GM19238 (cell line): ENCODE data around the gene HTR2A.

Experiments used
- DNase-seq: peaks from one replicate; pipeline ENCODE4 v3.0.0; 2011; ENCODE audit warnings: low spot score; ENCODE audit not compliant: insufficient read length

The HTR2A gene

GRCh38 chr13:46871557-46871956 is 25.3 kb downstream of the HTR2A start:
- DNase-seq, result no peak

GRCh38 chr13:46868091-46868490 is 28.8 kb downstream of the HTR2A start:
- DNase-seq, result no peak

GRCh38 chr13:46866150-46866549 is 30.7 kb downstream of the HTR2A start:
- no peak for DNase-seq

- DNase-seq, result no peak
These were observed 31.9 kb downstream of the HTR2A start for GRCh38 chr13:46864941-46865340.

- no peak for DNase-seq
These were observed 34.9 kb downstream of the HTR2A start for GRCh38 chr13:46861959-46862358.

GRCh38 chr13:46860722-46861121 is 36.1 kb downstream of the HTR2A start:
- DNase-seq, result no peak

- no peak for DNase-seq
These were observed 38.1 kb downstream of the HTR2A start for GRCh38 chr13:46858776-46859175.

- DNase-seq, result no peak
These were observed 38.7 kb downstream of the HTR2A start for GRCh38 chr13:46858163-46858562.

- DNase-seq, result no peak
These were observed 41.2 kb downstream of the HTR2A start for GRCh38 chr13:46855664-46856063.

GRCh38 chr13:46855166-46855565 is 41.7 kb downstream of the HTR2A start:
- no peak for DNase-seq

- DNase-seq, result no peak
These were observed 44.7 kb downstream of the HTR2A start for GRCh38 chr13:46852168-46852567.

- DNase-seq, result no peak
These were observed 46.6 kb downstream of the HTR2A start for GRCh38 chr13:46850214-46850613.

GRCh38 chr13:46846726-46847125 is 50.1 kb downstream of the HTR2A start:
- no peak for DNase-seq

- no peak for DNase-seq
These were observed 51.7 kb downstream of the HTR2A start for GRCh38 chr13:46845146-46845545.

GRCh38 chr13:46844431-46844830 is 52.4 kb downstream of the HTR2A start:
- no peak for DNase-seq

- no peak for DNase-seq
These were observed 57.5 kb downstream of the HTR2A start for GRCh38 chr13:46839399-46839798.

- DNase-seq, result no peak
These were observed 62.2 kb downstream of the HTR2A start for GRCh38 chr13:46834657-46835056.

- DNase-seq, result no peak
These were observed 65.2 kb downstream of the HTR2A start for GRCh38 chr13:46831588-46832194.

GRCh38 chr13:46830405-46831005 is 66.3 kb downstream of the HTR2A start:
- no peak for DNase-seq

- no peak for DNase-seq
These were observed 74.3 kb downstream of the HTR2A start for GRCh38 chr13:46822551-46822950.

GRCh38 chr13:46817838-46818476 is 78.9 kb downstream of the HTR2A start:
- DNase-seq, result no peak

- DNase-seq, result no peak
These were observed 79.8 kb downstream of the HTR2A start for GRCh38 chr13:46817095-46817494.

GRCh38 chr13:46816371-46816770 is 80.5 kb downstream of the HTR2A start:
- no peak for DNase-seq
